Lower leg skin (tissue), 3 donors: ENCODE measurements around the gene LRPPRC.

ENCODE experiments used
- CTCF ChIP-seq, 3 donors: fragments of 450-650 bp; IDR thresholded peaks; one replicate each; pipeline ENCODE4 v1.5.1; 2016; ENCODE audit warnings: antibody characterized with exemption in 3 of 3, mild to moderate bottlenecking in 3 of 3, moderate library complexity in 2 of 3
- POLR2A ChIP-seq, 2 donors: fragments of 450-650 bp; IDR thresholded peaks; one replicate each; pipeline ENCODE4 v1.6.1; 2016 to 2017; ENCODE audit warnings: antibody characterized with exemption in 2 of 2, mild to moderate bottlenecking in 1 of 2, moderate library complexity in 1 of 2

DNA sequence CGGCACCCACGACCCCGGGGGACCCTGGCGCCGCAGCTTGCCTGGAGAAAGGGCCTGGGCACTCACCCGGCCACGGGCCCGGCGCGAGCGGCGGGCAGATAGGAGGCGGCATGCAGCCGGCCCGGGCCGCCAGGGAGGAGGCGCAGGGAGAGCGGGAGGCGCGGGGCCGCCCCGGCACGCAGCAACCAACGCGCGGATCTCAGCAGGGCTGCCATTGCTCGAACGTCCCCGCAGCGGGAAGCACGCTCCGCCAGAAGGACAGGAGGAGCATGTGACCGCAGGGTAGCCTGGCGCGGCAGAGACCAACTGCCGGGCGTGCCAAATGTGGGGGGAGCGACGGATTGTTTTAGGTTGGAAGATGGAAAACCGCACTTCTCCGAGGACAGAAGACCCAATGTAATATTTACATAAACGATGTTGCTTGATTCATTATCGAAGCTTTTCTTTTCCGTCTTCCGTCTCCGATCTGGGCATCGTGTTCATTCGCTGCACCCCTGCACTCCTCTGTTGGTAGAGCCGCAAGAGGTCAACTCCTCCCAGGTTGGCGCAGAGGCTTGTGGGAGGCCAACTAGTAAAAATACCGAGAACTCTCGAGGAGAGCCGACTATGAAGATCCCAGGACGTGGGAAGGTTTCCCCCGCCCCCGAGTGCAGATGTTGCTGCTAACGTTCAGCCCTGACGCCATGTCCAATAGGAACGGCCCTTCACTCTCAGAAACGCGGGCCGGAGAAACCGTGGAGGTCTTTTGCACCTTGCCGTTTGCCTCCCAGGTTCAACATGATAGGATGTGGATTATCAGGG lies at the start of gene LRPPRC:
- TF ChIP-seq POLR2A (IDR thresholded peaks at IDR 0.05) (no peak), CTCF (IDR thresholded peaks at IDR 0.05) (peak in 1 of 3 donors; percentile 26)
